Skeletal muscle cell (primary cell): ENCODE data around the gene PLPP6.

Experiments used
- DNase-seq: peaks from one replicate; pipeline ENCODE4 v3.0.0-alpha.2; 2010; ENCODE audit warnings: low read depth
- H3K4me3 ChIP-seq: 2 replicates; pipeline ENCODE4 v1.5.1; 2011; ENCODE audit warnings: low read depth, mild to moderate bottlenecking, control low read depth, low read length, moderate library complexity

PLPP6 gene

GRCh38 chr9:4661165-4661564 lies 929 bp upstream of the PLPP6 start:
- no peak for DNase-seq
- no peak overlapping the region for H3K4me3 ChIP-seq

GRCh38 chr9:4661611-4662010 lies 483 bp upstream of the PLPP6 start:
- H3K4me3 ChIP-seq, result peak overlapping the region; percentile 75
- DNase-seq, result no peak

DNA sequence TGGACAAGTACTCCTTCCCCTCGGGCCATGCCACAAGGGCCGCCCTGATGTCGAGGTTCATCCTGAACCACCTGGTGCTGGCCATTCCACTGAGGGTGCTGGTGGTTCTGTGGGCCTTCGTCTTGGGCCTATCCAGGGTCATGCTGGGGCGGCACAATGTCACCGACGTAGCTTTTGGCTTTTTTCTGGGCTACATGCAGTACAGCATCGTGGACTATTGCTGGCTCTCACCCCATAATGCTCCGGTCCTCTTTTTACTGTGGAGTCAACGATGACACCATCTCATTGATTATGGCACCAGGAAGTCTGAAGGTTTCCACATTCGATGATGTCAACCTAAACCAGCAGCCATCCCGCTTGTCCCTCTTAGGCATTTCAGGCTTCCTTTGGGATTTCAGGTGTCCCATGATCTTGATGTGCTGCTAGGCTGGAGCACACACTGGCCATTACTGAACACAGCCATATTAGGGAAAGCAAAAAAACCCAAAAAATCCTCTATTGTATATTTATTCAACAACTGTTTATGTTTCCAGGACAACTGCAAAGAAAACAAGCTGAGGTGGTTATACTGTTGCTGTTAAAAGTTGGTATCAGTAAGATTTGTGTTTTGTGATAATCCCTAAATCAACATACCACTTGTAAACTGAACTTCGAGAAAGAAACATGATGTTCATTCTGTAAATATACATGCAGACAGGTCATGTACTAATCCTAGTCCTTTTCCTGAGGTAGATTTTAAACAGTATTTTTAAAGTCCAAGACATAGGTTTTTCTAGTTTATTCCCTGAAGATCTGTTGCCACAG lies 1.1 kb downstream of the PLPP6 start:
- peak overlapping the region; percentile 75 for H3K4me3 ChIP-seq
- DNase-seq, result no peak

- H3K4me3 ChIP-seq, result no peak overlapping the region
- DNase-seq, result no peak
These were observed 1.9 kb downstream of the PLPP6 start for GRCh38 chr9:4663956-4664355.

- peak overlapping the region; percentile 45 for H3K4me3 ChIP-seq
- DNase-seq, result peak; percentile 71
These were observed 3.3 kb downstream of the PLPP6 start for GRCh38 chr9:4665357-4665756.

GRCh38 chr9:4666042-4666699 lies 4.1 kb downstream of the PLPP6 start, which contains the start of gene SPATA6L:
SPATA6L (minus strand) TSS chr9:4666480; CDS start chr9:4666250, 230 bp downstream.
- peak within 1 kb of the TSS; percentile 45 for H3K4me3 ChIP-seq
- DNase-seq, result no peak

DNA sequence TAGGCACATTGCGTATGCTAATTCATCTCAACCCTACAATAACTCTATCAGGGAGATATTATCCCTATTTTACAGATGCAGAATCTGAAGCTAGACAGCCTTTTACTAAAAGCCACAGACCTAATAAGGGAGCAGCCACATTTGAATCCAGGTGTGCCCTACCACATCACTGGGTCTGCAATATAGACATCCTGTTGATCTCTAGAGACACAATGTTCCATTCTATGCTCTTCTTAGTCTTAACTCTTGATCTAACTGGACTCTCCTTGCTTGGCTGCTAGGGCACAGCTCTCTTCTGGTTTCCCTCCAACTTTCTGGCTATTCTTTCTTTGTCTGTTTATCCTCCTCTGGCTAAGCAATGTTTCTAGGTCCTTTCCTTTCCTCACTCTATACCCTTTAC lies 5.6 kb downstream of the PLPP6 start:
- DNase-seq, result no peak
- no peak overlapping the region for H3K4me3 ChIP-seq

GRCh38 chr9:4668604-4669003 lies 6.5 kb downstream of the PLPP6 start:
- DNase-seq, result no peak
- no peak overlapping the region for H3K4me3 ChIP-seq

DNA sequence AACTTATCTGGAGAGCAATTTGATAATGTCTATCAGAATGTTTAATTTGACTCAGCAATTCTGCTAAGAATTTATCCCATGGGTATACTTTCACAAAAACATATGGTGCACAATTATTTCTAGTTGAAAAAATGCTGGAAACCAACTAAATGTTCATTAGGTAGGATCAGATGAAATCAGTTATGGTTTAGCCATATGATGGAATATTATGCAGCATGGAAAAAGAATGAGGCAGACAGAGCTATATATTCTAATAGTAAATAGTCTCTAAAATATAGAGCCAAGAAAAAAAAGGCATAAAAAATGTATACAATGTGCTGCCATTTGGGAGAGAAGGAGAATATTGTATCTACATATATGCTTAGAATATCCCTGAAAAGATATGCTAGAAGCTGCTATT lies 7.8 kb downstream of the PLPP6 start:
- no peak overlapping the region for H3K4me3 ChIP-seq
- DNase-seq, result no peak

GRCh38 chr9:4670591-4670990 lies 8.5 kb downstream of the PLPP6 start:
- no peak for DNase-seq
- H3K4me3 ChIP-seq, result no peak overlapping the region

- no peak for DNase-seq
- H3K4me3 ChIP-seq, result no peak overlapping the region
These were observed 9.6 kb downstream of the PLPP6 start for GRCh38 chr9:4671737-4672136.

- peak; percentile 88 for DNase-seq
- H3K4me3 ChIP-seq, result no peak overlapping the region
These were observed 12.7 kb downstream of the PLPP6 start for GRCh38 chr9:4674783-4675182.

- DNase-seq, result no peak
- no peak overlapping the region for H3K4me3 ChIP-seq
These were observed 15.3 kb downstream of the PLPP6 start for GRCh38 chr9:4677392-4677791.

DNA sequence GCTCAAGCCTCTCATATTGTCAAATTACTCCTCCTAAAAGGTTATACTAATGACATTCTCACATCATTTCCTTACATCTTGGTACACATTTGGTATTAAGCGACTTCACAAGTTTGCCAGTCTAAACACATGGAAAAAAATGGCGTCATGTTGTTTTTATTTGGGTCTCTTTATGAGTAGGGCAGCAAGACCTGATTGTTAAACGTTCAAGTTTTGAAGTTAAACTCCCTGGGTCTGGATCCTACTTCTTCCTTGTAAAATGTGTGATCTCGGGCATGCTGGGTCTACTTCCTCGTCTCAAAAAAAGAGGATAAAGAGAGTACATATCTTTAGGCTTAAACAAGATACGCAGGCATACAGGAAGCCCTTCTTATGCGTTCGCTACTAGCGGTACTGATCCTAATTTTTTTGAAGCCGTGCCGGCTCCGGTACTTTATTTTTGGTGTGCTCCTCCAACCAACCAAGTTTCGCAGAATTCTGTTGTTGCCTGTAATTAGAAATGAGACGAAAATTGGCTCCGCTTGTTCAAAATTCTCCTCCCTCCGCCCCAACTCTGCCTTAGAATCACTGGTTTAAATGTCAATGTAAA lies 16.7 kb downstream of the PLPP6 start:
- no peak for DNase-seq
- peak overlapping the region; percentile 93 for H3K4me3 ChIP-seq

- peak within 1 kb of the TSS; percentile 93 for H3K4me3 ChIP-seq
These were observed 17.4 kb downstream of the PLPP6 start, which contains the start of gene CDC37L1 for GRCh38 chr9:4679268-4680172. CDC37L1 (plus strand) TSS chr9:4679569; CDS start chr9:4679768, 199 bp downstream.

GRCh38 chr9:4680173-4680525 lies 18.1 kb downstream of the PLPP6 start:
- DNase-seq, result no peak
- peak overlapping the region; percentile 93 for H3K4me3 ChIP-seq

More at GRCh38 chr9:4679268-4680172, 17.4 kb downstream of the PLPP6 start, which contains the start of gene CDC37L1:
- DNase-seq, result peak; percentile 82

- no peak for DNase-seq
- H3K4me3 ChIP-seq, result peak overlapping the region; percentile 93
These were observed 18.7 kb downstream of the PLPP6 start for GRCh38 chr9:4680750-4681149.

GRCh38 chr9:4684820-4685219 lies 22.7 kb downstream of the PLPP6 start:
- DNase-seq, result no peak
- H3K4me3 ChIP-seq, result no peak overlapping the region

- no peak for DNase-seq
These were observed 24.0 kb downstream of the PLPP6 start for GRCh38 chr9:4686112-4686511.

More at GRCh38 chr9:4686112-4686511, 24.0 kb downstream of the PLPP6 start:
- no peak overlapping the region for H3K4me3 ChIP-seq
